ENCODE data around the gene ARHGAP21.
A peak's percentile ranks its signal among the peaks of the same experiment; 100 is the strongest.

Gene ARHGAP21

GRCh38 chr10:24722131-24722675, 1.5 kb downstream of the ARHGAP21 start:
- DNase-seq = no peak

- no peak for DNase-seq
These were observed 2.2 kb downstream of the ARHGAP21 start for GRCh38 chr10:24721229-24722106.

GRCh38 chr10:24720096-24720495, 3.6 kb downstream of the ARHGAP21 start:
- DNase-seq = no peak

DNA sequence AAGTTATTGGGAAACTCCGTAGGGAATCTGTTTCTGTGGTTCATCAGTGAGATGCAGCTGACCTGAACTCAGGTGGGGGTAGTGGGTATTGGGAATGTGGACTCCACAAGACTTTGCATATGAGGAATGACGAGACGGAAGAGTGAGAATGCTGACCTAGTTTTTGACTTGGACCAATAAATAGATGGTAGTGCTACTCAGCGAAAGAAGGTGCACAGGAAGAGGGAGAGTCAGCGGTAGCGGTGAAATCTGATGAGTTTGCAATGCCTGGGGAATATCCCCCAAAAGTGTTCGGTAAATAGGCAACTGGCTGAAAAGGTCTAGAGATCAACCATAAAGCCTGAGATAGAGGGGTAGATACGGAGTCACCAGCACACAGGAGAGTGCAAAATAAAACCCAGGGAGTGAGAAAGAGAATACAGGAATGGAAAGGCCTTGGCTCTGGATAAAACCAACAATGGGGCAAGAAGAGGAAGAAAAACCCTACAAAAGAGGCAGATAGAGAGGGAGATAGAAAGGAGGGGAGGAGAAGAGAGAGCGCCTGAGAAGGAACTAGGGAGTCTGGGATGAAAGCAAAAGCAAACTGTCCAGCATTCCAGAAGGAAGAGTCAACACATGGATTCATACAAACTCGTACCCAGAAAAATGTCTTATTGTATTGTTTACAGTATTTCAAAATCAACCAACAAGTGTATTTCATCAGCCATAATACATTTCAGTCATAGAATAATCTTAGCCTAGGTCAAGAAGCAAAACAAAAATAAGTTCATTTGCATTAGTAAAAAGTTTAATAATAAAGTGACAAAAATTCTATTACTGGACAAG, 5.4 kb downstream of the ARHGAP21 start:
- no peak for DNase-seq

GRCh38 chr10:24716295-24716694, 7.4 kb downstream of the ARHGAP21 start:
- no peak for DNase-seq

- DNase-seq = no peak
These were observed 8.4 kb downstream of the ARHGAP21 start for GRCh38 chr10:24715246-24715769.

DNA sequence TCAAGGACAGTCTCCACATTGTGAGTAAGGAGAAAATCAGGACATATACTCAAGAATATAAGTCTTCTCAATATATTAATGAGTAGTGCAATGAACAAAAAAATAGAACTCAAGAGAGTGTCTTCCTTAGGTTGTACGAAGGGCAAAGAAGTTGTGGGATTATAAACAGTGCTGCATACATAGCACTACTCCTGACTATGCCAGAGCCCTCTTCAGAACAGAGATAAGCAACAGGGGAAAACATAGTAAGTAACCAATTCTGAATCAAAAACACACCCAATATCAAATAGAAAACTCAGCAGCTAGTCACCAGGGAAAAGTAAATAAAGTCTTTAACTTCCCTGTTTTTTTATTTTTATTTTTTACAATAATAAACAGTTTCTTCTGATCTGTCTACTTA, 10.6 kb downstream of the ARHGAP21 start:
- DNase-seq = no peak

- no peak for DNase-seq
These were observed 12.2 kb downstream of the ARHGAP21 start for GRCh38 chr10:24711465-24711864.

DNA sequence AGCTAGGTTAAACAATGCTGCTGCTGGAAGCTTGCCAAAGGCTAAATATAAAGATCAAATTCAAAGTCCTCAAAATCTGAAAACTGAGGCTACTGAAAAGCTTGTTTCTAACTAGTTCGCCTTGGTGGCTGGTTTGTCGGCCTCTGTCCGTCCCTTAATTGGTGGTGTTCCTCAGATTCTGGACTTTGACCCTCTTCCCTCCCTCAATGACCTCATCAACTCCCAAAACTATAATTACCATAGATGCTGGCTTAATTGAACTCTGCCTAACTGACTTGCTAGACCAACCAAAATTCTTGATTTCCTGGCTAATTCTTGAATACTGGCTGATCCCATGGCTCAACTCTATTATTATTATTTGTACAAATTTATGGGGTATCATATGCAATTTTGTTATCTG, 15.6 kb downstream of the ARHGAP21 start:
- no peak for DNase-seq

GRCh38 chr10:24707445-24707844, 16.2 kb downstream of the ARHGAP21 start:
- DNase-seq = peak; percentile 9

DNA sequence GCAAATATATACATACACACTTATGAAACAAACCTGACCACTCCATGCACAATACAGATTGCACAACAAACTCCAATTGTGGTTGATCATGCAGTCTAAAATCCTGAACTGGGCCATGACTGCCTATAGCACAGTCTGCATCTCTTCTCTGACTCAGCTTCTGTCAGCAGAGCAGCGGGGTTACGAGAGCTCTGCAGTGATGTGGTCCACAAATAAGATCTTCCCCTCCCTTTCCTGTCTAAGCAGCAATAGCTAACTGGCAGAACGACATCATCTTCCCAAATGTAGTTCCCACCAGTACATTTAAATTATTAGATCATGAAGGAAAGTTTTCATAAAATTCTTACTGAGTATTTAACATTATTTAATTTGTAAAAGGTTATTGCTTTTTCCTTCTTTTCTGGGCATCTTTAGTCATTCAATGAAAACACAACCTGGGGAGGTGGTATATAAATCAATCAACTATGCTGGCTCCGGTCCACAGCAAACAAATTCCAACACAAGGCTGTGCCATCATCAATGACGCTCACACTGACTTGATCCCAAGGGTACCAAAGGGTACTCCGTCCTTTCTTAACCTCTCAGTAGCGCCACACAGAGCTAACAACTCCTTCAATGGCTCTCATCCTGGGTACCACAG, 17.1 kb downstream of the ARHGAP21 start:
- peak; percentile 9 for DNase-seq

- DNase-seq = no peak
These were observed 20.0 kb downstream of the ARHGAP21 start for GRCh38 chr10:24703700-24704099.

DNA sequence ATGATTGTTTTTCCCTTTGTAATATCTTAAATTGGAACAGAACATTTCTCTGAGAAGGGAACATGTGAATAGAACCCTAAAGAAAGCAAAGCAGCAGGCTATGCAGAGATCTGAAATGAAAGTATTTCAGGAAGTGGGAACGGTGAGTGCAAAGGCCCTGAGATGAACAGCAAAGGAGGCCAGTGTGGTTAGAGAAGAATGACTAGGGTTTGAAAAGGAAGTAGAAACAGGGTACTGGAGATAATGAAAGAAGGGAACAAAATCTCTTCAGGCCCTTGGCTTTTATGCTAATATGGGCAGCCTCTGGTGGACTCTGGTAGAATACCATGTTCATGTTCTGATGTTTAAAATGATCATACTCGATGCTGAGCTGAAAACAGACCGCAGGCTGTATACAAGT, 22.2 kb downstream of the ARHGAP21 start:
- no peak for DNase-seq

GRCh38 chr10:24700948-24701347, 22.7 kb downstream of the ARHGAP21 start:
- no peak for DNase-seq

DNA sequence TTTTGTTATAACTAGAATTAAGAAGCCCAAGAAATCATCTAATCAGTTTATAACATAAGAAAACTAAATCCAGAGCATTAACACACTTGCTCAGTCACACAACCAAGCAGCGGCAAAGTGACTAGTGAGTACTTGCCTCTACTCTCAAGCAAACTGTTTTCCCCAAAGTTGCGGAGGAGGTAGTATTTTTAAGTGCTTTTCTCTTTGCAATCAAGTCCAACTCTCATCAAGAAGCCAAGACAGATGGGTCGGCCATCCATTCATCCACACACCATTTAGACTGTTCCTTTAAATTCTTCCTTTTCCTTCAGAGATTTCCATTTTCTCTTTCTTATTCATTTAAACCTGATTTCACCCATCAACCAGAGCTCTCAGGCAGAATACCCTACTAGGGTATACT, 25.4 kb downstream of the ARHGAP21 start:
- DNase-seq = no peak

DNA sequence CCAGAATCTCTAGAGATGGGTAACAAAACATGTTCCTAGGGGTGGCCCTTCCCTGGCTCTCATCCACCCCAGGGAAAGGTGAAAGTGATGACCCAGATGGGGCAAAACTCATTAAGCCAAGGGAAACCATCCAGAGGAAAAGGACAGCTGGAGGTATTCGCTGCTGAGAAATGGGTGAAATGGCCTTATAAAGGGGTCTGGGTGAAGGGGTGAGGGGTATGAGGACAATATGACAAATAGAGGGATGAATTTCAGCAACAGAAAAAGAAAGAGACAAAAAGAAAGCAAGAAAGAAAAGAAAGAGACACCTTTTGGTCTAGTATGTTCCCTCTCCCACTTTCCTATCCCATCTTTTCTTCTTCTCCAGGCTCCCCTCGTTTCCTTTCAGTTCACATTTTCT, 26.6 kb downstream of the ARHGAP21 start:
- no peak for DNase-seq

GRCh38 chr10:24695452-24695851, 28.2 kb downstream of the ARHGAP21 start:
- no peak for DNase-seq

- no peak for DNase-seq
These were observed 29.6 kb downstream of the ARHGAP21 start for GRCh38 chr10:24694086-24694485.

- DNase-seq = no peak
These were observed 32.6 kb downstream of the ARHGAP21 start for GRCh38 chr10:24690961-24691512.

GRCh38 chr10:24685958-24686540, 37.6 kb downstream of the ARHGAP21 start:
- no peak for DNase-seq

DNA sequence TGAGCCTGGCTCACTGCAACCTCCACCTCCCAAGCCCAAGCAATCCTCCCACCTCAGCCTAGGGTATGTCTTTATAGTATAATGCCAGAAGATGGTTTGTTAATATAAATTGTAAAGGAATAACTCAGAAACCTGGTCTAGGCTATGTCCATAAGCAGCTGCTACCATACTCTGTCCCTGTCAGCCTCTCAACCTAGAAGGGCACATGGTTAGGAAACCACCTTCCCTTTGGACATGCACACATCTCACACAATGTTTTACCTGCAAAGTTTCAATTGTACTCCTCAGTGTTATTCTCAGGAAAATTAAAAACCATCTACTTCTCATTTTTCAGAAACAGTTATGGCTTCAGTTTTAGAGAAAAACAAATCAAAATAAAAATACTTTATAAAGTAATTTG, 40.1 kb downstream of the ARHGAP21 start:
- no peak for DNase-seq

GRCh38 chr10:24681572-24682088, 42.1 kb downstream of the ARHGAP21 start:
- DNase-seq = no peak
